WERI-Rb-1 (cell line): ENCODE data around the gene LRP2.

Source experiments
- DNase-seq: peaks from one replicate; pipeline ENCODE4 v3.0.0-alpha.2; 2020
- H3K27ac ChIP-seq: fragments of 250-450 bp; sonication (Bioruptor Pico); 2 replicates; pipeline ENCODE4 v1.5.1; 2020; ENCODE audit warnings: mild to moderate bottlenecking, moderate library complexity
- H3K27me3 ChIP-seq: fragments of 250-450 bp; sonication (Bioruptor Pico); 2 replicates; pipeline ENCODE4 v1.5.1; 2021; ENCODE audit warnings: mild to moderate bottlenecking, low read depth, moderate library complexity; ENCODE audit not compliant: insufficient read depth, severe bottlenecking
- H3K36me3 ChIP-seq: fragments of 250-450 bp; sonication (Bioruptor Pico); 2 replicates; pipeline ENCODE4 v1.5.1; 2020; ENCODE audit warnings: mild to moderate bottlenecking, moderate library complexity
- H3K4me3 ChIP-seq: 2 replicates; pipeline ENCODE4 v1.5.1; 2011; ENCODE audit warnings: low read depth, mild to moderate bottlenecking, control low read depth, low read length
- H3K9me3 ChIP-seq: fragments of 250-450 bp; sonication (Bioruptor Pico); 2 replicates; pipeline ENCODE4 v1.5.1; 2021; ENCODE audit warnings: mild to moderate bottlenecking, moderate library complexity; ENCODE audit not compliant: severe bottlenecking
- CTCF ChIP-seq: IDR thresholded peaks from 2 replicates; pipeline ENCODE4 v1.5.1; 2011; ENCODE audit warnings: low read depth, mild to moderate bottlenecking, control low read depth, inconsistent platforms, low read length

LRP2 gene

GRCh38 chr2:169182573-169182972, 179.8 kb downstream of the LRP2 start:
- peaks cover 15% of the 10 kb centered on the region for H3K27me3 ChIP-seq
- DNase-seq: no peak
- H3K27ac ChIP-seq: no peak overlapping the region
- no peaks in the 10 kb centered on the region for H3K9me3 ChIP-seq
- H3K36me3 ChIP-seq: no peaks in the 10 kb centered on the region
- no peak overlapping the region for H3K4me3 ChIP-seq
- TF ChIP-seq CTCF: no peak

GRCh38 chr2:169178804-169179390, 183.4 kb downstream of the LRP2 start:
- H3K27ac ChIP-seq: no peak overlapping the region
- peaks cover 17% of the 10 kb centered on the region for H3K27me3 ChIP-seq
- no peaks in the 10 kb centered on the region for H3K36me3 ChIP-seq
- no peak overlapping the region for H3K4me3 ChIP-seq
- no peaks in the 10 kb centered on the region for H3K9me3 ChIP-seq
- TF ChIP-seq CTCF: no peak
- no peak for DNase-seq

DNA sequence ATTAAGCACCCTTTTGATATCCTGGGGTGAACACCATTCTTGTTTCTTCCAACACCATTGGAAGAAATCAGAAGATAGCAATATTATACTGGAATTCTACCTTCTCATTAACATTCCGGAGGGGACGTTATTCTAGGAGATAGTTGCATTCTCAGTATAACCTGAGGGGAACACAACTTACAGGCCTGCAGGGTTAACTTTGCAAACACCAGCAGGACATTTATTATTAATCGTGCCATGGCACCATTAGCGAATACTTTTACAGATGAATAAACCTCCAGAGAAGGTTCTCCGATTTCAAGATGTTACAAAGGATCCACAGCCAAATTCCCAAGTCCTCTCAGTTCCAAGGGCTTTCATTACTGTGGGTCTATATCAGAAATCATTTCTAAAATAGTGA, 184.0 kb downstream of the LRP2 start:
- Histone ChIP-seq H3K27me3 (peaks cover 13% of the 10 kb centered on the region), H3K36me3 (no peaks in the 10 kb centered on the region), H3K4me3 (no peak overlapping the region), H3K9me3 (no peaks in the 10 kb centered on the region), H3K27ac (no peak overlapping the region)
- no peak for DNase-seq
- TF ChIP-seq CTCF: no peak

DNA sequence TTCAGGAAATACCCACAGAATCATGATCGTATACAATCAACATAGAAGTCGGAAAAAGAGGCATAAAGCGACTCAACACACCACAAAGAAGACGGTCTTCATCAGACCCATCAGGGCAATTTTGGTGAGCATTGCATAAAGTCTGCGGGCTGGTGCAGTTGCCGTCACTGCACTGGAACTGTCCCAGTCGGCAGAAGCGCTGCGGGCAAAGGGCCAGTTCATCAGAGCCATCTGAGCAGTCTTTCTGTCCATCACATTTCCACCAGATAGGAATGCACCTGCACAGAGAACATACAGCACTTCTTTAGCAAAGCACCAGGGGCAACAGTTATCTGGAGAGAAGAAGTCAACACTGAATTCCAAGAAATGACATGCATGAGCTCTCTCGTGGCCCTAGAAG, 187.2 kb downstream of the LRP2 start:
- peaks cover 11% of the 10 kb centered on the region for H3K27me3 ChIP-seq
- DNase-seq: no peak
- no peaks in the 10 kb centered on the region for H3K36me3 ChIP-seq
- no peak for TF ChIP-seq CTCF
- no peaks in the 10 kb centered on the region for H3K9me3 ChIP-seq
- H3K27ac ChIP-seq: no peak overlapping the region
- H3K4me3 ChIP-seq: no peak overlapping the region

GRCh38 chr2:169173876-169174275, 188.5 kb downstream of the LRP2 start:
- no peak for DNase-seq
- no peak overlapping the region for H3K27ac ChIP-seq
- H3K4me3 ChIP-seq: no peak overlapping the region
- TF ChIP-seq CTCF: no peak
- H3K36me3 ChIP-seq: no peaks in the 10 kb centered on the region
- H3K27me3 ChIP-seq: peaks cover 8% of the 10 kb centered on the region
- H3K9me3 ChIP-seq: no peaks in the 10 kb centered on the region

GRCh38 chr2:169172914-169173313, 189.4 kb downstream of the LRP2 start:
- no peak for DNase-seq
- no peak for TF ChIP-seq CTCF
- H3K36me3 ChIP-seq: no peaks in the 10 kb centered on the region
- no peak overlapping the region for H3K4me3 ChIP-seq
- H3K9me3 ChIP-seq: no peaks in the 10 kb centered on the region
- H3K27me3 ChIP-seq: peaks cover 8% of the 10 kb centered on the region
- no peak overlapping the region for H3K27ac ChIP-seq
